GM19372 (cell line): Measurements from ENCODE around the gene NTM.

Source experiments
- ATAC-seq: cut with Tn5 transposase; IDR thresholded peaks from one replicate; pipeline ENCODE4 v1.9.1; 2021; ENCODE audit warnings: mild to moderate bottlenecking, low read depth, moderate library complexity; ENCODE audit not compliant: unreplicated experiment

Gene NTM

GRCh38 chr11:131662317-131662972, 292.0 kb downstream of the NTM start:
- no peak for ATAC-seq

GRCh38 chr11:131662993-131663392, 292.6 kb downstream of the NTM start:
- ATAC-seq, result no peak

DNA sequence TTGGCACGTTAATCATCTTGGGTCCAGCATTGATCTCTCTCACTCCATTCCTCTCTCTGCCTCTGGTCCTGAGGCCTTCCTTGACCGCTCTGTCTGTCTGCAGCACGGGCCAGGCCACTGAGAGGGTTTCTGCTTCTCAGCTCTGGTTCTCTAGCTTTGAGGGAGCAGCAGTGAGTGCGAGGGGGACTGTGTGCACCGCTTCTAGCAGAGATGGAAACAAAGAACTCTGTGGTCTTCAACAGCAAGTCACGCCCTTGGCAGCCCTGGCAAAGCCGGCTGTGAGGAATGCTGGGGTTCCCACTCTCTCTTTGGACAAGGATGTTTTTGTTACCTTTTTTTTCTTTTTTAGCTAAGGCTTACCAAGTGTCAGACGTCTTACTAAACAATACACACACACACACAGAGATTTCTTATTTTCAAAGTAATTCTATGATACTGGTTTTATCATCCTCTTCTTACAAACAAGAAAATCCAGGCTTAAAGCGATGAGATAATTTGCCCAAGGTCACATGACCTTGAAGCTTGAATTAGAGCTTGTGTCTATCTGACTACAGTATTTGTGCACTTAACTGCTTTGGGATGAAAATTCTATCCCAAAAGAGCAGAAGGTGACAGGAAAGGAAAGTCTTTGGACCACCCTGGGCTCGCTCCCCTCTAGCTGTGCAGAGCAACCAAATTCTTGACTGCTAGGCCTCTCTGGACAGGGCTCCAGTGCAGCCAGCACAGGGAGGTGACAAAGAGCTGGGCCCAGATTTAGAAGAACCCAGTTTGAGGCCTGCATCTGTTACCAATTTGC, 293.2 kb downstream of the NTM start:
- ATAC-seq, result no peak

- no peak for ATAC-seq
Measured at GRCh38 chr11:131664293-131664692, 293.9 kb downstream of the NTM start.

GRCh38 chr11:131664816-131665215, 294.4 kb downstream of the NTM start:
- ATAC-seq, result no peak

- no peak for ATAC-seq
Measured at GRCh38 chr11:131665344-131665968, 295.0 kb downstream of the NTM start.

GRCh38 chr11:131666006-131666405, 295.6 kb downstream of the NTM start:
- no peak for ATAC-seq

GRCh38 chr11:131666617-131667016, 296.2 kb downstream of the NTM start:
- no peak for ATAC-seq

DNA sequence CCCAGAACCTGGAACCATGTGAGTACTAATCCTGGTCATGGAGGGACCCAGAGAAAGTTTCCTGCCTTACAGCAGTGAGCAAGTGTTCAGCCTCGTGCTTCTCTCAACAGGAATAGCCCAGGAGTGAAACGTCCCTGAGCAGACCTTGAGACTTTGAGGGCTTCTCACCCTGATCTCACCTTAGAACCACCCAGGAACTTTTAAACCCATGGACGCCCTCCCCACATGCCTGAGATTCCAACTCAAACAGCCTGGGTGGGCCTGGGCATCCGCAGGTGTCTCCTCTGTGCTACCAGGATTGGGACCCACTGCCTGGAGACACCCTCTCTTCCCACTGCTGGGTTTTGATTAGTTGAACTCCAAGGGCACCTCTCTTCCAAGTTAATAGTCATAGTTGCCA, 297.2 kb downstream of the NTM start:
- no peak for ATAC-seq

DNA sequence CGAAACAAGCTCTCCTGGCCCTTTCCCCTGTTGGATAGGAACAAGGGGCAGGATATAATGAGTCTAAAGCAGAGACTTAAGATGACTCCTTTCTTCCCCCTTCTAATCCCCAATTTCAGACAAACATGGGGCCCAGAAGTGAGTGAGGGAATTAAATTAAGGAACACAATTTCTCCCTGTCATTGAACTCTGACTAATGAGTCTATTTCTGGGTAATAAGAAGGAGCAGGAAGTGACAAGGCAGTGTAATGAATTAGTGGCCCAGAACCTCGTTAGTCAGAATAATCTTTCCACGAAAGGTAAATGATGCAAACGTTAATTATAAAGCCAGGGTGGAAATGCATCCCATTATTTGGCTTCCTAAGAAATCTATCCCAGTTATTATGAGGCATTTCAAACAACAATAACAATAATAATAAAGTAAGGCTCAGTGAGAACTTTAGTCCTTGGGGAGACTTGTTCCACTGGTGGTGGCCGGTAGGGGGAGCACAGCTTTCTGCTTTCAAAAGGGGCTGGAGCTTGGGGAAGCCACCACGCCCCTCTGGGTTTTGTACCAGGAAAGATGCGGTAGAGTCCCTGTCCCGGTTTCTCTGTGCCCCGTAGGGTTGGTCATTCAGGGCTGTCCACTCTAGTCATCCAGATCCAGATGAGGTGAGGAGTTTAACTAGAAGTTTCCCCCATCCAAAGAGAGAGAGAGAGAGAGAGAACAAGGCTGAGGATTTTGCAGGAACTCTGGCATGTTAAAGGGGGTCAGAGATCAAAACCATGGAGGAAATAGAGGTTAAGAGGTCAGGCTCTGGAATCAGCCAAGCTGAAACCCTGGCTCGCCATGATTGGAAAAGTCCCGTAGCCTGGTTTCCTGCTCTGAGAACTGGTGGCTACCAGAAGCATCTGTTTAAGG, 298.3 kb downstream of the NTM start:
- ATAC-seq, result peak; percentile 75

GRCh38 chr11:131669401-131669780, 299.0 kb downstream of the NTM start:
- ATAC-seq, result no peak

- no peak for ATAC-seq
Measured at GRCh38 chr11:131670876-131671275, 300.5 kb downstream of the NTM start.

GRCh38 chr11:131671320-131671719, 300.9 kb downstream of the NTM start:
- ATAC-seq, result no peak

DNA sequence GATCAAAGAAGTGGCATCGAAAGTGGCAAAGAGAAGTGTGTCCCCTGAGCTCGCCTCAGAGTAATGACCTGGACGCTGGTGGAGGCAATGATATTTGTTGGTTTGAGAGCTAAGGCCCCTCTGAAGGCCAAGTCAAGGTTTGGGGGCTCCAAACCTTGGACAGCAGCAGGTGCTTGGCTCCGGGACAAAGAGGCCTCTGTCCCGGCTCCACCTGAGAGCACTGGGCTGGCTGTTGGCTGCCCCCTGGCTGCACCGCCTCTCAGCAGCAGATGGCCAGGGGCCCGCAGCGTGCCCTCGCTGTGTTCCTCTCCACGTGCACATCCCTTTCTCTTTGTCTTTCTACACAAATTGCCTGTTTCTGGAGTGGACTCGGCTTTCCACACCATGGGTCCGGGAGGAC, 301.3 kb downstream of the NTM start:
- no peak for ATAC-seq

- ATAC-seq, result no peak
Measured at GRCh38 chr11:131672191-131672590, 301.8 kb downstream of the NTM start.

DNA sequence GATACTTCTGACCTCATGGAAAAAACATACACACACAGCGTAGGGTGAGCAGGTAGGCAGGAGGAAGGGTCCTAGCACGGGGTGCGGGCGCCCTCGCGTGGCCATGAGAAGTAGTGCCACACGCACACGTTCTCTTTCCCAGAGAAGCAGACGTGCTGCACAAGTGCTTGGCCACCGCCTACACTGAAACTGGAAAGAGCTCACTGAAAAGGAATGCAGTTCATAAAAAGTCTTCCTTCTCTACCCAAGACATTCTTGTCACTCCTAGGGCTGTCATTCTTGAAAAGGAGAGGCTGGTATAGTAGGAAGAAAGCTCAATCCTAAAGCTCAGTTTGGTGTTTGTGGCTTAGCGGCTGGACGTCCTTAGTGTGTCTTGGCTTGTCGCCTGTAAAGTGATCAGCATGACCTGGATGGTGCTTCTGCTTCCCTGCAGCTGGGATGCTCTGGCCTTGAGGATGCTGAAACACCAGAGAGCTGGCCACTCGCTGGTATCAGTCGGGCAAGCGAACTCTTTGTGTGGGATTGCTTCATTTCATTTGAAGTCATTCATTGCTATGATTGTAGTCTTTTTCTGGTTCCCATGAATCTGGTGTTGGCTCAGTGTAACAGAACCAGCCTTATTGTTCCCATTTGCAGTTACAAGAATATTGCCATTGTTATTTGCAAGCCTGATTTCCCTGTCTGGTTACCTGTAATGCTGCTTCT, 303.8 kb downstream of the NTM start:
- peak; percentile 86 for ATAC-seq

- ATAC-seq, result no peak
Measured at GRCh38 chr11:131675121-131675888, 304.9 kb downstream of the NTM start.

DNA sequence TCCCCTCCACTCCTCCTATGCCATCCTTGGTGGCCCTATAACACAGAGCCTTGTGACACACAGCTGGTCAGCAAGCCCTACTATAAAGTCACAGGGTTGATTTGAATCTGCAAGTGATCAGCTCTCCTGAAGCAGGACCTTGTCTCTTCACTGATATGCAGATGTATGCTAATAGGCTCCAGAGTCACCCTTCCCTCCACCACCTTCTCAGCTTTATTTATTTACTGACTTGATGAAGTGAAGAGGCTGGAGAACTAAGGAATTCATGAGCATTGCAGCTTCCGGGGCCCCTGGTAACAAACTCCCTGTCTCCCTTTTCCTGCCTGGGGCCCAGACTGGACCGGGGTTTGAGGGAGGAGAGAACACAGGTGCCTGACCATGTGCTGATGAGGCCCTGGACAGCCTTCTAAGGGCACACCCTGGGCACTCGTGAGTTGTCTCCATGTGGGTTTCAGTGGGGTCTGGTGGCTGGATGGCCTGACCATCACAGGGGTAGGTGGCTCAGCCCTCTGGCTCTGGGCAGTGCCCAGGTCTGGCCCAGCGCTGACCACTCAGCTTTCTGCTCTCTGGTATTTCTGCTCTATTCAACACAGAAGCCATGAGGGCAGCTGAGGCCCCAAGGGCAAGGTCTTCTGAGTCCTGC, 307.5 kb downstream of the NTM start:
- ATAC-seq, result no peak
